GM12878 (cell line): ENCODE measurements around the gene TMEM151A. TPM values are rescaled to one million over a fixed set of nuclear protein-coding genes. Genes with fewer than 3 reads are reported as not detected.

ENCODE experiments used
- ATAC-seq: fragments of 200-7000 bp; cut with Tn5 transposase; 3 replicates; pipeline ENCODE4 v1.9.1; 2020; ENCODE audit warnings: mild to moderate bottlenecking, moderate library complexity
- BruUV-seq: library from RNA; stranded (reverse); fragments of 400-500 nt; replicated peaks from 2 replicates; lab custom pipeline; 2021; lab: Mats Ljungman, UMichigan
- CTCF ChIA-PET: fragments of 300-600 bp; sonication (Branson Sonifier 250); formaldehyde crosslinking; extraction: SDS; loops from one replicate; lab custom pipeline; 2021; ENCODE audit warnings: inconsistent platforms; lab: Yijun Ruan, JAX
- POLR2A ChIA-PET: fragments of 350-600 bp; formaldehyde crosslinking; extraction: SDS; loops from one replicate; lab custom pipeline; 2021; ENCODE audit warnings: inconsistent platforms; lab: Charles Lee
- RAD21 ChIA-PET: fragments of 300-600 bp; sonication (Branson Sonifier 250); formaldehyde crosslinking; loops from one replicate; lab custom pipeline; 2023; ENCODE audit warnings: antibody characterized with exemption; ENCODE audit not compliant: unreplicated experiment; lab: Charles Lee
- SMC1A ChIA-PET: fragments of 300-600 bp; sonication (Branson Sonifier 250); formaldehyde crosslinking; loops from one replicate; lab custom pipeline; 2023; ENCODE audit not compliant: unreplicated experiment, uncharacterized antibody; lab: Charles Lee
- DNase-seq: peaks from one replicate; pipeline ENCODE4 v3.0.0-alpha.2; 2011; ENCODE audit warnings: low read depth, low spot score
- FAIRE-seq: peaks from 3 replicates; lab custom pipeline; 2011; peaks lifted over from hg19 to GRCh38; lab: Jason Lieb, UNC
- H2AFZ ChIP-seq: 2 replicates; pipeline ENCODE4 v1.6.0; 2011; ENCODE audit warnings: low read depth, low read length, control low read depth; ENCODE audit not compliant: control insufficient read depth
- H3K27ac ChIP-seq: 2 replicates; pipeline ENCODE4 v1.5.1; 2011; ENCODE audit warnings: control low read depth; ENCODE audit not compliant: control insufficient read depth, insufficient read depth
- H3K27me3 ChIP-seq, 2 experiments: replicated peaks in 1 of 2; 2 replicates each; pipeline versions ENCODE4 v1.6.0 to v1.6.1; 2011; ENCODE audit warnings: low read length in 1 of 2; ENCODE audit not compliant: control insufficient read depth in 2 of 2, insufficient read depth in 2 of 2
- H3K36me3 ChIP-seq, 2 experiments: 2 replicates each; pipeline ENCODE4 v1.5.1; 2011; ENCODE audit warnings: low read length in 1 of 2; ENCODE audit not compliant: control insufficient read depth in 2 of 2, insufficient read depth in 2 of 2
- H3K4me1 ChIP-seq: 2 replicates; pipeline ENCODE4 v1.6.1; 2011; ENCODE audit warnings: mild to moderate bottlenecking, low read length, moderate library complexity, mixed read lengths; ENCODE audit not compliant: control insufficient read depth, insufficient read depth
- H3K4me2 ChIP-seq: 2 replicates; pipeline ENCODE4 v1.6.0; 2011; ENCODE audit warnings: control low read depth; ENCODE audit not compliant: control insufficient read depth, insufficient read depth
- H3K4me3 ChIP-seq: fragments of 200-600 bp; sonication (generic); 2 replicates; pipeline ENCODE4 v1.5.1; 2016
- H3K79me2 ChIP-seq: 2 replicates; pipeline ENCODE4 v1.6.0; 2011; ENCODE audit warnings: low read length; ENCODE audit not compliant: control insufficient read depth, insufficient read depth
- H3K9ac ChIP-seq: 2 replicates; pipeline ENCODE4 v1.8.0; 2011; ENCODE audit warnings: low read length, control low read depth, mixed read lengths; ENCODE audit not compliant: control insufficient read depth, insufficient read depth
- H3K9me3 ChIP-seq: replicated peaks from 3 replicates; pipeline ENCODE4 v1.5.1; 2011; ENCODE audit warnings: mild to moderate bottlenecking, low read length; ENCODE audit not compliant: control insufficient read depth, insufficient read depth
- H4K20me1 ChIP-seq: 2 replicates; pipeline ENCODE4 v1.6.0; 2011; ENCODE audit not compliant: control insufficient read depth, insufficient read depth
- ATF2 ChIP-seq: IDR thresholded peaks from 2 replicates; pipeline ENCODE4 v1.6.1; 2012; ENCODE audit warnings: low read length, inconsistent platforms
- BCL11A ChIP-seq: IDR thresholded peaks from 2 replicates; pipeline ENCODE4 v1.6.1; 2011; ENCODE audit warnings: low read depth, low read length
- CBFB ChIP-seq: IDR thresholded peaks from 2 replicates; pipeline ENCODE4 v1.6.1; 2016; ENCODE audit warnings: antibody characterized with exemption, low read depth
- FOXM1 ChIP-seq: IDR thresholded peaks from 2 replicates; pipeline ENCODE4 v1.6.1; 2012; ENCODE audit warnings: low read depth, mild to moderate bottlenecking, inconsistent platforms, low read length, moderate library complexity
- JUNB ChIP-seq: IDR thresholded peaks from 2 replicates; pipeline ENCODE4 v1.6.1; 2016; ENCODE audit warnings: antibody characterized with exemption, mild to moderate bottlenecking
- KDM1A ChIP-seq: fragments of 200-600 bp; sonication (generic); IDR thresholded peaks from 2 replicates; pipeline ENCODE4 v1.6.1; 2016; ENCODE audit warnings: borderline replicate concordance
- PAX8 ChIP-seq: fragments of 450-650 bp; IDR thresholded peaks from 2 replicates; pipeline ENCODE4 v1.6.1; 2017; ENCODE audit warnings: mild to moderate bottlenecking, moderate library complexity
- POU2F2 ChIP-seq: IDR thresholded peaks from 3 replicates; pipeline ENCODE4 v1.6.1; 2011; ENCODE audit warnings: low read depth, mild to moderate bottlenecking, low read length, borderline replicate concordance
- SMC3 ChIP-seq: IDR thresholded peaks from 2 replicates; pipeline ENCODE4 v1.6.1; 2011; ENCODE audit warnings: low read length, improper control_type of control experiment, borderline replicate concordance
- SPI1 ChIP-seq: IDR thresholded peaks from 2 replicates; pipeline ENCODE4 v1.6.1; 2011; ENCODE audit warnings: low read depth, mild to moderate bottlenecking, low read length, moderate library complexity, borderline replicate concordance; ENCODE audit not compliant: insufficient read depth
- SUZ12 ChIP-seq: fragments of 200-600 bp; sonication (generic); IDR thresholded peaks from one replicate; pipeline ENCODE4 v1.6.1; 2018; ENCODE audit warnings: antibody characterized with exemption, mild to moderate bottlenecking; ENCODE audit not compliant: unreplicated experiment
- TAF1 ChIP-seq: IDR thresholded peaks from 2 replicates; pipeline ENCODE4 v1.6.1; 2011; ENCODE audit warnings: mild to moderate bottlenecking, low read depth, low read length, borderline replicate concordance
- USF1 ChIP-seq: IDR thresholded peaks from 2 replicates; pipeline ENCODE4 v1.6.1; 2011; ENCODE audit warnings: borderline replicate concordance, low read depth, mild to moderate bottlenecking, moderate library complexity, mixed read lengths, low read length; ENCODE audit not compliant: insufficient read depth; ENCODE audit errors: extremely low read length
- WRNIP1 ChIP-seq: IDR thresholded peaks from 2 replicates; pipeline ENCODE4 v1.6.1; 2011; ENCODE audit warnings: low read depth, low read length, improper control_type of control experiment, borderline replicate concordance
- YBX1 ChIP-seq: fragments of 450-650 bp; IDR thresholded peaks from 2 replicates; pipeline ENCODE4 v1.6.1; 2016; ENCODE audit warnings: antibody characterized with exemption
- WGBS: methylation state at CpG from one replicate; pipeline ENCODE4 v1.1.6; 2016; ENCODE audit warnings: low lambda C conversion rate; ENCODE audit not compliant: insufficient replicate concordance, insufficient coverage; ENCODE audit errors: missing lambda C conversion rate; 5-methylcytosine and 5-hydroxymethylcytosine counted together
- in situ Hi-C: fragments of 300-500 bp; cut with MboI; formaldehyde crosslinking; loops from 9 replicates; pipeline ENCODE4 v1.14.3; 2018; ENCODE audit warnings: mixed read lengths
- intact Hi-C: fragments of 100-400 bp; cut with micrococcal nuclease; formaldehyde crosslinking; loops from one replicate; pipeline ENCODE4 v1.14.2; 2022; ENCODE audit not compliant: unreplicated experiment
- polyA plus RNA-seq, 11 experiments: library from polyadenylated mRNA; depleted of rRNA in 4 of 11; unstranded in 6 of 11; stranded (reverse) in 5 of 11; fragments of >200 nt; fragmentation: Nextera tagmentation in 4 of 11; fragmentation: Illumina TruSeq in 1 of 11; extraction: Ambion mirVana in 4 of 11; extraction: Trizol in 1 of 11; gene quantifications; 1 replicate in 1 of 11; 2 replicates in 10 of 11; pipeline versions ENCODE4 v1.2.1 to v1.2.3, GENCODE V29; 2011 to 2016; ENCODE audit warnings: inconsistent platforms in 2 of 11, missing spikeins in 2 of 11, low read depth in 1 of 11
- total RNA-seq, 4 experiments: library from RNA; depleted of rRNA in 3 of 4; stranded (reverse); fragments of >200 nt in 3 of 4; fragmentation: Illumina TruSeq in 1 of 4; extraction: Trizol in 1 of 4; gene quantifications; 2 replicates each; pipeline versions ENCODE4 v1.2.1 to v1.2.3, GENCODE V29; 2013 to 2021

The TMEM151A gene
- total and polyA plus RNA-seq, 10 of the 15 experiments (the other 5 are each of a cell fraction or from before 2014, with no cell fraction given), result not detected

- BruUV-seq, result no TSS peak
- H3K4me3 ChIP-seq, result no peak overlapping the region
- DNase-seq (no peak), ATAC-seq (no peak), FAIRE-seq (no peak)
- H3K9ac ChIP-seq, result no peak overlapping the region
- ChIA-PET RAD21 (no interaction called here), CTCF (interaction anchor here (0.9 kb wide), 1 partner anchor 21 kb away, joined by 3 read pairs; no protein-coding TSS in a partner anchor), POLR2A (interaction anchor here (1.2 to 1.5 kb wide), 2 partner anchors 40 to 126 kb away, joined by 3 to 4 read pairs; no protein-coding TSS in a partner anchor), SMC1A (interaction anchor here (1.5 kb wide), 1 partner anchor 26 kb away, joined by 5 read pairs; the partner anchor contains the start of gene YIF1A)
- WGBS, result 96% methylated on average over 5 of the region's 5 CpGs
- H3K4me1 ChIP-seq, result peaks cover 11% of the 10 kb centered on the region
- H3K4me2 ChIP-seq, result no peak overlapping the region
- intact Hi-C loops, result no loop called here
- H3K27me3 ChIP-seq, result no peaks in the 10 kb centered on the region
- no peaks in the 10 kb centered on the region for H4K20me1 ChIP-seq
- no peak for TF ChIP-seq PAX8
- no peak for TF ChIP-seq BCL11A
- TF ChIP-seq CBFB, result no peak
- no peak for TF ChIP-seq WRNIP1
- TF ChIP-seq SMC3, result no peak
- TF ChIP-seq ATF2, result no peak
- no peak for TF ChIP-seq USF1
- TF ChIP-seq TAF1, result no peak
- TF ChIP-seq POU2F2, result no peak
- TF ChIP-seq YBX1, result no peak
- TF ChIP-seq FOXM1, result no peak
- no peak for TF ChIP-seq KDM1A
- TF ChIP-seq SUZ12, result no peak
- TF ChIP-seq SPI1, result no peak
- no peak for TF ChIP-seq JUNB
- H3K36me3 ChIP-seq, result peaks cover 11 to 33% of the 10 kb centered on the region in 2 experiments
- peaks cover 19% of the 10 kb centered on the region for H3K79me2 ChIP-seq
- no peaks in the 10 kb centered on the region for H3K9me3 ChIP-seq
- no peak overlapping the region for H3K27ac ChIP-seq
- in situ Hi-C loops, result no loop called here
- no peak overlapping the region for H2AFZ ChIP-seq
These were observed 29.5 kb upstream of the TMEM151A start for GRCh38 chr11:66262191-66262590.
